HG02938 (cell line): ENCODE results near the gene ABHD5.
"Not testable (repeated sequence)": the region's sequence is repeated elsewhere in the genome, so short reads cannot be mapped to it uniquely, and the experiment has no call there.

Experiments
- ATAC-seq: cut with Tn5 transposase; IDR thresholded peaks from one replicate; pipeline ENCODE4 v1.9.1; 2021; ENCODE audit warnings: mild to moderate bottlenecking, moderate library complexity; ENCODE audit not compliant: unreplicated experiment

The ABHD5 gene

GRCh38 chr3:43690400-43691119 lies at the start of gene ABHD5:
TSS of gene ABHD5 (plus strand) at chr3:43690938. CDS start at chr3:43690993, 55 bp downstream.
- ATAC-seq: peak; percentile 87

DNA sequence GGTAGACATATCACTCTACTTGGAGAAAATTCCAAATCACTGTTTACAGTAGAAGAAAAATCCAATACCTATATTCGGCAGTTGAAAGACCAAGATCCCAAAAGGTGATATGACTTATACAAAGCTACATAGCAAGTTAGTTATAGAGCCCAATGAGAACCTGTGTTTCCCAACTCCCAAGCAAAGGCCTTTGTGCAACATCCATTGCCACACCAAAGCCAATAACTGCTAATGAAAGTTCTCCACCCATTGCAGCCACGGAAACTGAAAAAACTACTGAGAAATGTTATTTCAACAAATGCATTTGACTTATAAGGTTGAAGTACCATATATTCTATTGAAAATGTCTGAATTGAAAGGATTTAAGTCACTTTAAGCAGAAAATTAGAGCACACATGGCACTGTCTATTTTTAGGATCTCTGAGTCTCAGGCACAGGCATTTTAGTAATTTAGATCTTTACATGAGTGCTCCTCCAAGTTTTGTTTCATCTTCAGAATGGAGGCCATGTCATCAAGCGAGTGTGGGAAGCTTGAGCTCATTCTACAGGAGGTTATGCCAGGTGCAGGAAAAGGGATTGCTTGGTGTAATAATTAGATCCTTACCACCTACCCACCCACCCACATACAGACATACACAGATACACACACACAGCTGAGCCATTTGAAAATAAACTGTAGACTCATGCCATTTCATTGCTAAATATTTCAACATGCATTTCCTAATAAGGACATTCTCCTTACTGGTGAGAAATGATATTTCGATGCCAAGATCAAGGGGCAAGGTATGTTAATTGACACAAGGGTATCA lies 49.2 kb upstream of the ABHD5 start:
- no peak for ATAC-seq

- no peak for ATAC-seq
These were observed 46.3 kb upstream of the ABHD5 start for GRCh38 chr3:43644443-43644842.

DNA sequence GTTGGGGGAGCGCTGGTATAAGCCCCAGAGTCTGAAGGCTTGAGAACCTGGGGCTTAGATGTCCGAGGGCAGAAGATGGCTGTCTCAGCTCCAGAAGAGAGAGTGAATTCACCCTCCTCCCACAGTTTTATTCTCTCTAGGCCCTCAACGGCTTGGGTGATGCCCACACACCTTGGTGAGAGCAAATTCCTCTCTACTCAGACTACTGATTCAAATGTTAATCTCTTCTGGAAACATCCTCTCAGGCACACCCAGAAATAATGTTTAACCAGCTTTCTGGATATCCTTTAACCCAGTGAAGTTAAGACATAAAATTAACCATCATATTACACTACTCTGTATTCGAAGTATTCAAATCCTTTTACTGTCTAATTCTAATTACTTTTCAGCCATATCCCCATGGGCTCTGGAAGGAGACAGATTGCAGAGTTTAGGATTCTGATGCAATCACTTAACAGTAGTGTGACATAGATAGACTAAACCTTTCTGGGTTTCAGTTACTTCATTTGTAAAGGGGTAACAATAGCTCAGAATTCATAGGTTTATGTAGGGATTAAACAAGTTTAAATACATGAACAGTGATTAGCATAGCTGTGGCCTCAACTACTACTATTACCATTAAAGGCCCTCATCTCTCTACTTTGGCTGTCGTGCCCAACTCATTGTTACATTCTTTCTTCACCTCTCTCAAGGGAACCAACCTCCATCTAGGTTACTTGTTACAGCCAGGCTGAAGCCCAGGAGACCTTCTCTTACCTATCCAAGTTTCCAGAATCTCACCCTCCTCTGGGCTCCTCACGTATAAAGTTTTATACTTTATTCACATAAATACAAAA lies 43.2 kb upstream of the ABHD5 start:
- no peak for ATAC-seq

- ATAC-seq: no peak
These were observed 41.8 kb upstream of the ABHD5 start for GRCh38 chr3:43648957-43649356.

DNA sequence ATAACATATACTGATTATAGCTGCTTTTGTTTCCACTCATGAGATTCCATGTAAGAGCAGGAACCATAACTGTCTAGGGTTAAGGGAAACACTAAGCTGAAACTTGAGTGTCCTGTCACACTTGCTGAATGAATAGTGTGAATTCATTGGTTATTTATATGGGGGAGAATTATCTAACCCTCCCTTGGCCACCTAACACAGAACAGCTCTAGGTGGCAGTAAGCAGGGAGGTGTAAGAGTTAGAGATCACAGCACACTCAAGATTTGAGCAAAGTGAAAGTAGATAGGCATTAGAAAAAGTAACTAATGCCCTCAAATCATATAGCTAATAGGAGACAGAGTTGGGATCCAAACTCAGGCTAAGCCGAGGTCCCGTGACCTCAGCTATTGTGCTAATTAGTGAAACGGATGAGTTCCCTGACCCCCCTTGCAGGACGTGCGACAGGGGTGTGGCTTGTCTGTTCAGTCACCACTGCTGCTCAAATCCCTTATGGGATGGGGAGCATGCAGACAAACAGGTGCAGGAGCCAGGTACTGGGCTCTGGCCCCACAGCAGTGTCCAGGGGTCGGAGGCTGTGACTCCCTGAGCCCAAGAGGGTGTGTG lies 41.3 kb upstream of the ABHD5 start:
- no peak for ATAC-seq

GRCh38 chr3:43650345-43650744 lies 40.4 kb upstream of the ABHD5 start:
- ATAC-seq: no peak

DNA sequence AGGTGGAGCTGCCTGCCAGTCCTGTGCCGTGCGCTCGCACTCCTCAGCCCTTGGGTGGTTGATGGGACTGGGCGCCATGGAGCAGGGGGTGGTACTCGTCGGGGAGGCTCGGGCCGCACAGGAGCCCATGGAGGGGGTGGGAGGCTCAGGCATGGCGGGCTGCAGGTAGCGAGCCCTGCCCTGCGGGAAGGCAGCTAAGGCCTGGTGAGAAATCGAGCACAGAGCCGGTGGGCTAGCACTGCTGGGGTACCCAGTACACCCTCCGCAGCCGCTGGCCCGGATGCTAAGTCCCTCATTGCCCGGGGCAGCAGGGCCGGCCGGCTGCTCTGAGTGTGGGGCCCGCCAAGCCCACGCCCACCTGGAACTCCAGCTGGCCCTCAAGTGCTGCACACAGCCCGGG lies 34.3 kb upstream of the ABHD5 start:
- ATAC-seq: not testable (repeated sequence)

DNA sequence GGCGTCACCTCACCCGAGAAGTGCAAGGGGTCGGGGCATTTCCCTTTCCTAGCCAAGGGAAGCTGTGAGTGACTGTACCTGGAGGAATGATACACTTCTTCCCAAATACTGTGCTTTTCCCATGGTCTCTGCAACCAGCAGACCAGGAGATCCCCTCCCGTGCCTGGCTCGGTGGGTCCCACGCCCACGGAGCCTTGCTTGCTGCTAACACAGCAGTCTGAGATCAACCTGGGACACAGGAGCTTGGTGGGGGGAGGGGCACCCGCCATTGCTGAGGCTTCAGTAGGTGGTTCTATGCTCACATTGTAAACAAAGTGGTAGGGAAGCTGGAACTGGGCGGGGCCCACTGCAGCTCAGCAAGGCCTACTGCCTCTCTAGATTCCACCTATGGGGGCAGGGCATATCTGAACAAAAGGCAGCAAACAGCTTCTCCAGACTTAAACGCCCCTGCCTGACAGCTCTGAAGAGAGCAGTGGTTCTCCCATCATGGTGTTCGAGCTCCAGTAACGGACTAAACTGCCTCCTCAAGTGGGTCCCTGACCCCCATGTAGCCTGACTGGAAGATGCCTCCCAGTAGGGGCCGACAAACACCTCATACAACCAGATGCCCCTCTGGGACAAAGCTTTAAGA lies 31.4 kb upstream of the ABHD5 start:
- no peak for ATAC-seq

- not testable (repeated sequence) for ATAC-seq
These were observed 29.4 kb upstream of the ABHD5 start for GRCh38 chr3:43661376-43661775.

DNA sequence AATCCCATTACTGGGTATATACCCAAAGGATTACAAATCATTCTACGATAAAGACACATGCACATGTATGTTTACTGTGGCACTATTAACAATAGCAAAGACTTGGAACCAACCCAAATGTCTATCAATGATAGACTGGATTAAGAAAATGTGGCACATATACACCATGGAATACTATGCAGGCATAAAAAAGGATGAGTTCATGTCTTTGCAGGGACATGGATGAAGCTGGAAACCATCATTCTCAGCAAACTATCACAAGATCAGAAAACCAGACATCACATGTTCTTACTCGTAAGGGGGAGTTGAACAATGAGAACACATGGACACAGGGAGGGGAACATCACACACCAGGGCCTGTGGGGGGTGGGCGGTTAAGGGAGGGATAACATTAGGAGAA lies 25.7 kb upstream of the ABHD5 start:
- ATAC-seq: not testable (repeated sequence)

- no peak for ATAC-seq
These were observed 19.9 kb upstream of the ABHD5 start for GRCh38 chr3:43670635-43671522.

- no peak for ATAC-seq
These were observed 16.2 kb upstream of the ABHD5 start for GRCh38 chr3:43674345-43675085.

- ATAC-seq: no peak
These were observed 15.1 kb upstream of the ABHD5 start for GRCh38 chr3:43675593-43675992.

DNA sequence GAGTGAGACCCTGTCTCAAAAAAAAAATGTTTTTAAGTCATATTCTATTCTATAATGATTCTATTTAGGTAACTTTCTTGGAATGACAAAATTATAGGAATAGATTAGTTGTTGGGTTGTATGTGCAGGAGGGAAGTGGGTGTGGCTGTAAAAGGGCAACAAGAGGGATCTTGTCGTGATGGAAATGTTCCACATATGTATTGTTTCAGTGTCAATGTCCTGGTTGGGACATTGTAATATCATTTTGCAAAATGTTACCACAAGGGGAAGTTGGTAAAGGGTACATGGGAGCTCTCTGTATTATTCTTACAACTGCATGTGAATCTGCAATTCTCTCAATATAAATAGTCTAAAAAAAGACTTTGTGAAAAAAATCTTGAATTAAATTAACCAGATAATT lies 14.3 kb upstream of the ABHD5 start:
- no peak for ATAC-seq

DNA sequence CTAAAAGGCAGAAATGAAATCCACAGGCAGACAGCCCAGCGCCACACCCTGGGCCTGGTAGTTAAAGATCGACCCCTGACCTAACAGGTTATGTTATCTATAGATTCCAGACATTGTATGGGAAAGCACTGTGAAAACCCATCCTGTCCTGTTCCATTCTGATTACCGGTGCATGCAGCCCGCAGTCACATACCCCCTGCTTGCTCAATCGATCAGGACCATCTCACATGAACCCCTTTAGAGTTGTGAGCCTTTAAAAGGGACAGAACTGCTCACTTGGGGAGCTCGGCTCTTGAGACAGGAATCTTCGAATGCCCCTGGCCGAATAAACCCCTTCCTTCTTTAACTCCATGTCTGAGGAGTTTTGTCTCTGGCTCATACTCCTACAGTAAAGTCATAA lies 12.4 kb upstream of the ABHD5 start:
- not testable (repeated sequence) for ATAC-seq

DNA sequence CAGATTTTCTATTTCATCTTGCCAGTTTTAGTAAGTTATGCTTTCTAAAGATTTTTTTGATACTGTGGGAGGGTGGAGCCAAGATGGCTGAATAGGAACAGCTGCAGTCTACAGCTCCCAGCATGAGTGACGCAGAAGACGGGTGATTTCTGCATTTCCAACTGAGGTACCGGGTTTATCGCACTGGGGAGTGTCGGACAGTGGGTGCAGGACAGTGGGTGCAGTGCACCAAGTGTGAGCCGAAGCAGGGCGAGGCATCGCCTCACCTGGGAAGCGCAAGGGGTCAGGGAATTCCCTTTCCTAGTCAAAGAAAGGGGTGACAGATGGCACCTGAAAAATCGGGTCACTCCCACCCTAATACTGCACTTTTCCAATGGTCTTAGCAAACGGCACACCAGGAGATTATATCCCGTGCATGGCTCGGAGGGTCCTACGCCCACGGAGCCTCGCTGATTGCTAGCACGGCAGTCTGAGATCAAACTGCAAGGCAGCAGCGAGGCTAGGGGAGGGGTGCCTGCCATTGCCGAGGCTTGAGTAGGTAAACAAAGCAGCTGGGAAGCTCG lies 11.8 kb upstream of the ABHD5 start:
- ATAC-seq: not testable (repeated sequence)

DNA sequence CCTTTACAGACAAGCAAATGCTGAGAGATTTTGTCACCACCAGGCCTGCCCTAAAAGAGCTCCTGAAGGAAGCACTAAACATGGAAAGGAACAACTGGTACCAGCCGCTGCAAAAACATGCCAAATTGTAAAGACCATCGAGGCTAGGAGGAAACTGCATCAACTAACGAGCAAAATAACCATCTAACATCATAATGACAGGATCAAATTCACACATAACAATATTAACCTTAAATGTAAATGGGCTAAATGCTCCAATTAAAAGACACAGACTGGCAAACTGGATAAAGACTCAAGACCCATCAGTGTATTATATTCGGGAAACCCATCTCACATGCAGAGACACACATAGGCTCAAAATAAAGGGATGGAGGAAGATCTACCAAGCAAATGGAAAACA lies 9.9 kb upstream of the ABHD5 start:
- not testable (repeated sequence) for ATAC-seq
